Naive B cell (primary cell): ENCODE data around the gene MYORG. TPM values are rescaled to one million over a fixed set of nuclear protein-coding genes. Genes with fewer than 3 reads are reported as not detected.
"Not testable (repeated sequence)": the region's sequence is repeated elsewhere in the genome, so short reads cannot be mapped to it uniquely, and the experiment has no call there.

ENCODE experiments used
- ATAC-seq, 2 donors: fragments of 150-1000 bp; cut with Tn5 transposase; 2 replicates each; pipeline ENCODE4 v1.10.0; 2021; ENCODE audit warnings: low read depth in 2 of 2, mild to moderate bottlenecking in 2 of 2, moderate library complexity in 2 of 2
- DNase-seq: peaks from one replicate; pipeline ENCODE4 v3.0.0; 2022
- H3K27ac Mint-ChIP-seq, 6 donors: one replicate each; pipeline ENCODE4 v1.8.0; 2020 to 2022; ENCODE audit warnings: mild to moderate bottlenecking in 6 of 6, mixed read lengths in 6 of 6, moderate library complexity in 5 of 6, inconsistent platforms in 2 of 6
- H3K27me3 Mint-ChIP-seq, 3 donors: one replicate each; pipeline ENCODE4 v1.8.0; 2021 to 2022; ENCODE audit warnings: mixed read lengths in 3 of 3, mild to moderate bottlenecking in 1 of 3
- H3K36me3 Mint-ChIP-seq, 2 donors: one replicate each; pipeline ENCODE4 v1.8.0; 2020 to 2022; ENCODE audit warnings: mixed read lengths in 2 of 2, inconsistent platforms in 1 of 2, mild to moderate bottlenecking in 1 of 2
- H3K4me1 Mint-ChIP-seq, 3 donors: one replicate each; pipeline ENCODE4 v1.8.0; 2020 to 2022; ENCODE audit warnings: mixed read lengths in 3 of 3, inconsistent platforms in 1 of 3, mild to moderate bottlenecking in 1 of 3, moderate library complexity in 1 of 3
- H3K4me3 Mint-ChIP-seq, 8 donors: one replicate each; pipeline ENCODE4 v1.8.0; 2020 to 2022; ENCODE audit warnings: mild to moderate bottlenecking in 8 of 8, mixed read lengths in 8 of 8, moderate library complexity in 8 of 8, inconsistent platforms in 2 of 8
- H3K9me3 Mint-ChIP-seq, 7 donors: one replicate each; pipeline ENCODE4 v1.8.0; 2020 to 2022; ENCODE audit warnings: mixed read lengths in 7 of 7, mild to moderate bottlenecking in 5 of 7, inconsistent platforms in 2 of 7, moderate library complexity in 1 of 7
- polyA plus RNA-seq, 6 donors: library from polyadenylated mRNA; unstranded; fragments of 300-500 nt; fragmentation: Illumina TruSeq; gene quantifications; one replicate each; pipeline ENCODE4 v1.2.3, GENCODE V29; 2021; ENCODE audit warnings: low read depth in 6 of 6

The MYORG gene
- polyA plus RNA-seq, 6 donors from 2014 or later, result 0.08 to 0.25 TPM; not detected in 4

DNA sequence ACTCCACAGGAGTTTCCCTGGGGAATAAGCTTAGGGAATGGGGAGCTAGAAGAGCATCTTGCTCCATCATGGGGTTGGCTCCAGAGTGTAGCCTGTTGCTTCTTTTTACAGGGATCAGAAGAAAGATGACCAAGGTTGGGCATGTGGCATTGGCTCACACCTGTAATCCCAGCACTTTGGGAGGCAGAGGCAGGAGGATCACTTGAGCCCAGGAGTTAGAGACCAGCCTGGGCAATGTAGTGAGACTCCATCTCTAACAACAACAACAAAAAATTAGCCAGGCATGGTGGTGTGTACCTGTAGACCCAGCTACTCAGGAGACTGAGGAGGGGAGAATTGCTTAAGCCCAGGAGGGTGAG, 28.9 kb downstream of the MYORG start:
- DNase-seq, result no peak
- Mint-ChIP-seq H3K9me3 (no peaks in the 10 kb centered on the region), H3K36me3 (peaks cover 7 to 19% of the 10 kb centered on the region in 2 donors), H3K4me3 (no peak overlapping the region), H3K27ac (peak overlapping the region in 1 of 6 donors; percentile 44), H3K4me1 (peaks cover 0 to 3% (median 0%) of the 10 kb centered on the region in 3 donors), H3K27me3 (no peaks in the 10 kb centered on the region)
- no peak for ATAC-seq

DNA sequence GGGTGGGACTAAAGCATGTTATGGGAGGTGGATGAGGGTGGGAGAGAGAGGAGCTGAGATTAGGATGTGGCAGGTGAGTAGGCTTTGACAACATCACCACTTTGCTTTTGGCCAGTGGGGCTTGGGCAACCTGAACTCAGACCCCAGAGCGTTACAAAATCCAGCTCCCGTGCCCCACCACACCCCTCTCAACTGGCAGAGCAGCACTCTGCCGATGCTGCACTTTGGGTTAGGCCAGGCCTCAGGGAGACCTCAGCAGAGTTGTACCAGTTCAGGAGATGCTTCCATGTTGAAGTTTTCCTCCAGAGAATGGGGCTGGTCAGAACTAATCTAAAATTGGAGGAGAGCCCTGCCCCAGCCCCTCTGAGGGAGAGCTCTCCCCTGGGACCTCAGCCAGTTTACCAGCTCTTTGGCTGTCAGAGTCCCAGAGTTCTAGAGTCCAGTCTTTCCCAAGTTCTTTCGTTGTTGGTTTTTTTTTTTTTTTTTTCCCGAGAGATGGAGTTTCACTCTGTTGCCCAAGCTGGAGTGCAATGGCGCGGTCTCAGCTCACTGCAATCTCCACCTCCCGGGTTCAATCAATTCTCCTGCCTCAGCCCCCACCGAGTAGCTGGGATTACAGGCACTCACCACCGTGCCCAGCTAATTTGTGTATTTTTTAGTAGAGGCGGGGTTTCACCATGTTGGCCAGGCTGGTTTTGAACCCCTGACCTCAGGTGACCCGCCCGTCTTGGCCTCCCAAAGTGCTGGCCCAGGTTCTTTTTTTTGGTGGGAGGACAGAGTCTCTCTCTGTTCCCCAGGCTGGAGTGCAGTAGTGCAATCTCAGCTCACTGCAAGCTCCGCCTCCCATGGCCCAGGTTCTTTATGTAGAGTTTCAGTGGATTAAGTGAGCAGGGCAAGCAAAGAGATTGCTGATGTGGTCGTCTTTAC, 29.6 kb downstream of the MYORG start:
- Mint-ChIP-seq H3K9me3 (no peaks in the 10 kb centered on the region), H3K4me3 (no peak overlapping the region)
- ATAC-seq, result no peak

DNA sequence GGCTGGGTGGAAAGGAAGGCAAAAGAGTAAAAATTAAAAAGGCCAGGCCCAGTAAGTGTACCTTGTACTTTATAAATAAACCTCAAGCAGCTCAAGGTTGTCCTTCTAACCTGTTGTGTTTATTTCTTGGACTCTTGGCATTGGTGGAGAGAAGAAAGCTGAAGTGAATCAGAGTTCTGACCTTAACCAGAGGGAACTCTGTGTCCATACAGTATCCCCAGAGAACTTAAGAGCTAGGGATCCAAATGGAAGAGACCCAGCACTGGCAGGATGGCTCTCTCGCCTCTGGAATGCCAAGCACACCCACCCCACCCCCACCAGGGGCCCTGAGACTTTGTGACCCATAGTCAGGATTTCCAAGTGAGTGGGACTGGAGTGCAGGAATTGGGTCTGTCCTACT, 33.1 kb downstream of the MYORG start:
- Mint-ChIP-seq H3K27me3 (no peaks in the 10 kb centered on the region), H3K9me3 (no peaks in the 10 kb centered on the region), H3K4me1 (peaks cover 0 to 5% (median 0%) of the 10 kb centered on the region in 3 donors), H3K4me3 (no peak overlapping the region), H3K27ac (no peak overlapping the region), H3K36me3 (peaks cover 8% of the 10 kb centered on the region in 2 donors)
- DNase-seq (no peak), ATAC-seq (no peak)

More for the DNA sequence above, 29.6 kb downstream of the MYORG start:
- no peak for DNase-seq
- Mint-ChIP-seq H3K27ac (peak overlapping the region in 1 of 6 donors; percentile 44), H3K4me1 (peaks cover 0 to 3% (median 0%) of the 10 kb centered on the region in 3 donors), H3K36me3 (peaks cover 7 to 19% of the 10 kb centered on the region in 2 donors), H3K27me3 (no peaks in the 10 kb centered on the region)

DNA sequence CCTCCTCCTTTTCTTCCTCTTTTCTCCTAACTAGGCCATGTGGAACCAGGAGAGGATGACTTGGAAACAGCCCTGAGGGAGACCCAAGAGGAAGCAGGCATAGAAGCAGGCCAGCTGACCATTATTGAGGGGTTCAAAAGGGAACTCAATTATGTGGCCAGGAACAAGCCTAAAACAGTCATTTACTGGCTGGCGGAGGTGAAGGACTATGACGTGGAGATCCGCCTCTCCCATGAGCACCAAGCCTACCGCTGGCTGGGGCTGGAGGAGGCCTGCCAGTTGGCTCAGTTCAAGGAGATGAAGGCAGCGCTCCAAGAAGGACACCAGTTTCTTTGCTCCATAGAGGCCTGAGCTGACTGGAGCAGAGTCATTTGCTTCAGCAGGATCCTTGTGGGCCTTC, 33.6 kb downstream of the MYORG start:
- DNase-seq (no peak), ATAC-seq (no peak)
- peaks cover 0 to 5% (median 0%) of the 10 kb centered on the region in 3 donors for H3K4me1 Mint-ChIP-seq
- no peak overlapping the region for H3K27ac Mint-ChIP-seq
- no peak overlapping the region for H3K4me3 Mint-ChIP-seq
- H3K27me3 Mint-ChIP-seq, result no peaks in the 10 kb centered on the region
- peaks cover 8% of the 10 kb centered on the region in 2 donors for H3K36me3 Mint-ChIP-seq
- H3K9me3 Mint-ChIP-seq, result no peaks in the 10 kb centered on the region

DNA sequence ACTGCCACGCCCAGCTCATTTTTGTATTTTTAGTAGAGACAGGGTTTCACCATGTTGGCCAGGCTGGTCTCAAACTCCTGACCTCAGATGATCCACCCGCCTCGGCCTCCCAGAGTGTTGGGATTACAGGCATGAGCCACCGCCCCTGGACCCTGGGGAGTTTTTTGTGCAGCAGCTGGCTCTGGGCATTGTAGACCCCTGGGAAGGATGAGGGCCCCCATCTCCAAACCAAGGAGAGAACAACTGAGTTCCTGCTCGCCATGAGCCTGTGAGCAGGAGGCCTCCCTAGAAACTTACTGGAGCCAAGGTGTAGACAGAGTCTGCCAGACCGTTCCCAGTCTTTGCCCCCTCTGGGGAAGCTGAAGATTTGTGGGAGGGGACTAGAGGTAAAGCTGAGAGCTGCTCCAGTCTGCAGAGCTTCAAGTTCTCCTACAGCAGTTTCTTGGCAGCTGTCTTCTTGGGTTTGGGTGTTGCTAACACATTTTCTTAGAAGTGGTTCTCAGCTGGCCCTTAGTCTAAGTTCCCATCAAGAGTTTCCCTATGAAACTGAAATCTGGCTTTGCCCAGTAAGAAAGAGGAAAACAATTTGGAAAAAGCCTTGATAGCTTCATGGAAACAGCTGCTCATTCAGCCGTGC, 34.9 kb downstream of the MYORG start:
- Mint-ChIP-seq H3K27me3 (no peaks in the 10 kb centered on the region), H3K4me1 (peaks cover 0 to 5% (median 0%) of the 10 kb centered on the region in 3 donors), H3K4me3 (no peak overlapping the region), H3K9me3 (no peaks in the 10 kb centered on the region), H3K36me3 (peaks cover 8% of the 10 kb centered on the region in 2 donors), H3K27ac (no peak overlapping the region)
- DNase-seq (no peak), ATAC-seq (no peak)

DNA sequence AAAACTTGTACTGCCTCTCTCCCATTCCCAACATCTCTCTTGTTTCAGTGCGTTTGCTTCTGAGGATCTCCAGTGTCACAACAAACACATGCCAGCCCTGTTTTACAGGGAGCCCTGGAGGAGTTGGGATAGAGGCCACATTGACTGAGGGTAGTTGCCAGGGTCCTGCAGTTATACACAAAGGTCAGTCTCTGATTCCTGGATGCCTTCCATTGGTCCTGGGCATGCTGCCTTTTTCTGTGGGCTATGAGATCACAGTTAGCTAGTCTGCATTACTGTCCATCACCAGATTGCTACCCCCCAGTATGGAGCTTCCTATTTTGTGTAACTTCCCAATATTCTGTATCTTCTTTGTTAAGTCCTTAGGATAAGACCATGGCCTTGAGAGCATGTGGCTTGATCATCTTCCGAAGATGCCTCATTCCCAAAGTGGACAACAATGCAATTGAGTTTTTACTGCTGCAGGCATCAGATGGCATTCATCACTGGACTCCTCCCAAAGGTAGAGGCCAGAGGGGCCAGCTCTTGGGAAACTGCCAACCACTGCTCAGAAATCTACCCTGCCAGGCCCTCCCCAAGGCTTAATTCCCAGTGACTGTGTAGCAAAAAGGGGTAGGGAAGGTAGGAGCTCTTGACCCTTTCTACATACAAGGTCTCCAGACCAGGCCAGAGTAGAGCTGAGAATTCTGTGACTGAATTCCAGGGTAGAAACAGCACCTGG, 37.9 kb downstream of the MYORG start:
- no peak for DNase-seq
- Mint-ChIP-seq H3K36me3 (peaks cover 7 to 8% of the 10 kb centered on the region in 2 donors), H3K4me3 (no peak overlapping the region)

DNA sequence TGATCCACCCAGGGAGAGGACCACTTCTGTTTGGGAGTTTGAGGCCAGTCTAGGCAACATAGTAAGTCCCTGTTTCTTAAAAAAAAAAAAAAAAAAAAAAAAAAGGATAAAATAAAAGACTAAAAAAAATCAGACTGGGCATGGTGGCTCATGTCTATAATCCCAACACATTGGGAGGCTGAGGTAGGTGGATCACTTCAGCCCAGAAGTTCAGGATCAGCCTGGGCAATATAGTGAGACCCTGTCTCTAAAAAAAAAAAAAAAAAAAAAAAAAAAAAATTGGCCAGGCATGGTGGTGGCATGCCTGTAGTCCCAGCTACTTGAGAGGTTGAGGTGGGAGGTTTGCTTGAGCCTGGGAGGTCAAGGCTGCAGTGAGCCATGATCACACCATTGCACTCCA, 38.6 kb downstream of the MYORG start:
- not testable (repeated sequence) for H3K9me3 Mint-ChIP-seq, H3K4me3 Mint-ChIP-seq, H3K36me3 Mint-ChIP-seq, H3K4me1 Mint-ChIP-seq, DNase-seq, ATAC-seq, H3K27me3 Mint-ChIP-seq, H3K27ac Mint-ChIP-seq

More for the DNA sequence above, 37.9 kb downstream of the MYORG start:
- Mint-ChIP-seq H3K27ac (no peak overlapping the region), H3K27me3 (no peaks in the 10 kb centered on the region), H3K9me3 (no peaks in the 10 kb centered on the region), H3K4me1 (peaks cover 0 to 8% (median 0%) of the 10 kb centered on the region in 3 donors)
- no peak for ATAC-seq

DNA sequence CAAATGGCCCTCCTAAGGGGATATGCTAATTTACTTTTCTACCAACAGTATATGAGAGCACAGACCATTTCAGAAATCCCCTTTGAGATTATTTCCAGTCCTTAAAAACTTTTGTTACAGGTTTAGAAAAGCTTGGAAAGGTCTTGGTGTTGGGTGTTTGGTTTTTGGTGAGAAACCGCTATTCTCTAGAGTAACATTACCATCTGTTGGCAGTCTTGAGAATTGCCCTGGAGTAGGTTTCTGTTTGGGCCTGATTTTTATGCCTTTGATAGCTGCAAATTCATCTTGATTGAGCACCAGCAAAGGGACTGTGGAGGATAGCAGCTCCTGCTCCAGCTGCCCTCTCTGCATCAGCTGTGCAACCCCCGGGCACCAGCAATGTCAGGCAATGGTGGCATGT, 39.3 kb downstream of the MYORG start:
- Mint-ChIP-seq H3K4me3 (no peak overlapping the region), H3K27me3 (no peaks in the 10 kb centered on the region), H3K27ac (no peak overlapping the region), H3K4me1 (peaks cover 0 to 10% (median under 1%) of the 10 kb centered on the region in 3 donors), H3K9me3 (no peaks in the 10 kb centered on the region), H3K36me3 (peaks cover 0 to 8% of the 10 kb centered on the region in 2 donors)
- ATAC-seq (no peak), DNase-seq (no peak)

DNA sequence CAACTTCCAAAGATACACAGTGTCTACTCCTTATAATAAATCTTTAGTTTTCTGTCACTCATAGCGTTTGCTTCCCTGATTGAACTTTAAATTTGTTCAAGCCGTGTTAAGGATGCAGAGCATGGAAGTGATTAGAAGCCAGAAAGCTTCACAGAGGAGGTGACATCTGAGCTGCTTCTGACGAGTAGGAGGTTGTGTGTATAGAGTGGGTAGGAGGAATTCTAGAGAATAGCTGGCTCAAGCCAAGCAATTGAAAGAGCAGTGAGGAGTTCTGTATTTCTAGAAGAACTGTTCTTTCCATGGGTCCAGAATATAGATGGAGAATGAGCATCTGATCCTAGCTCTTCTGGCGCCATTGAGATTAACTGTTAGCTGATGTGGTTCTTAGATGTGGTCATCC, 41.3 kb downstream of the MYORG start:
- peak overlapping the region in 1 of 6 donors; percentile 59 for H3K27ac Mint-ChIP-seq
- DNase-seq (no peak), ATAC-seq (no peak)
- H3K27me3 Mint-ChIP-seq, result no peaks in the 10 kb centered on the region
- no peaks in the 10 kb centered on the region for H3K9me3 Mint-ChIP-seq
- no peak overlapping the region for H3K4me3 Mint-ChIP-seq
- H3K36me3 Mint-ChIP-seq, result peaks cover 0 to 6% of the 10 kb centered on the region in 2 donors
- peaks cover 14 to 22% (median 14%) of the 10 kb centered on the region in 3 donors for H3K4me1 Mint-ChIP-seq

DNA sequence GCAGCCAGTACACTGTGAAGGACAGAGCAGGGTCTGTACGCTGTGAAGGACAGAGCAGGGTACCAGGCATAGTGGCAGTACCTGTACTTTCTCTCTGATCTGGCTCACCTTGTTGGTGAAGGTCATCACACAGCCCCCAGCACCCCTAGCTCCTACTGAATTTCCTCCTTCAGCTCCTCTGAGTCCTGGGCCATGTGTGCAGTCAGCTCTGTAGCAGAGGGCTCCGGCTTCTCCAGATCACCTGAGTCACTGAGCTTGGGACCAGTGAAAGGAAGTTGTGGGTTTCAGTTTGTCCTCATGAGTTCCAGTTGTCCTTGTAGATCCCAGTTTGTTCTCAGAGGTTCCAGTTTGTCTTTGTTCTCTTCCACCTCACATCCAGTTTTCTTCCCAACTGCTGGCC, 41.8 kb downstream of the MYORG start:
- H3K4me1 Mint-ChIP-seq, result peaks cover 19 to 22% (median 19%) of the 10 kb centered on the region in 3 donors
- H3K9me3 Mint-ChIP-seq, result no peaks in the 10 kb centered on the region
- ATAC-seq (no peak), DNase-seq (no peak)
- peak overlapping the region in 1 of 6 donors; percentile 69 for H3K27ac Mint-ChIP-seq
- peaks cover 0 to 1% of the 10 kb centered on the region in 2 donors for H3K36me3 Mint-ChIP-seq
- no peak overlapping the region for H3K4me3 Mint-ChIP-seq
- H3K27me3 Mint-ChIP-seq, result no peaks in the 10 kb centered on the region

DNA sequence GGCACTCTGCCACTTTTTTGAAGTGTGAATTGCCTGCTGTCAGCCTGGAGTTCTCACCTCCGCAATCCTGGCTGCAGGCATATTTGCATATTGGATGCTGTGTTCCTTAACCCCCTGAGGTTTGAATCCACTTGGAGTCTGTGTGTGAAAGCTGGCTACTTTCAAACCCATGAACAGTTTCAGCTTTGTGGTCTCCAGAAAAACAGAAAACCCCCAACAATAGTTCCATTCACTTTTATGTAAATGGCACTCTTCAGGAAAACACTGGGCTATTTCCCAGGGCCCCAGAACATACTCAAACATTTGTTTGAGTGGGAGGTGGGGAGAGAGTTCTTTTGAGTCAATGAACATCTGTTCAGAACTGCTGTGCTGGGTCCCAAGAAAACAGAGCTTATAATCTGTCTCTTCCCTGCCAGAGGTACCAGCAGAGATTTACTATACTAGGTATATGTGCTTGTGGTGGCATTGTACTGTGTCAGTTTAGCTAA, 42.3 kb downstream of the MYORG start:
- Mint-ChIP-seq H3K36me3 (no peaks in the 10 kb centered on the region), H3K9me3 (no peaks in the 10 kb centered on the region), H3K27ac (no peak overlapping the region), H3K27me3 (no peaks in the 10 kb centered on the region), H3K4me3 (no peak overlapping the region), H3K4me1 (peaks cover 23 to 25% (median 24%) of the 10 kb centered on the region in 3 donors)
- ATAC-seq (no peak), DNase-seq (no peak)

DNA sequence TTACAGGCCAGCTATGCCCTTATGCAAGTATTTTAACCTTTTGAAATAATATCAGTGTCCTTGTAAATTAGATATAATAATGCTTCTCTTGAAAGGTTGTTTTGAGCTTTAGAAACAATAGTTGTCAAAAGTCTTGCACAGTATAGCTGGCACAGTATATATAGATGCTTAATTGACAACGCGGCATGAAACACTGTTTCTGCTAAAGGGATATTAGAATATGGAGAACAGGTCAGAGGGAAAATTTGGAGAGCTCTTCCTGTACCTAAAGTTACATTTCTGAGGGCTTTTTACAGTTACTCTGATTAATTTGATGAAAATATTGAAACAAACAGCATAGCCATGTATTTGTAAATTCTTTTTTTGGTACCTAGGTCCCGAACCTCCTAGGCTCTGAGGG, 42.9 kb downstream of the MYORG start:
- ATAC-seq, result no peak
- no peak for DNase-seq
- H3K27ac Mint-ChIP-seq, result peak overlapping the region in 1 of 6 donors; percentile 33
- H3K4me1 Mint-ChIP-seq, result peaks cover 25% of the 10 kb centered on the region in 3 donors
- no peaks in the 10 kb centered on the region for H3K9me3 Mint-ChIP-seq
- H3K27me3 Mint-ChIP-seq, result no peaks in the 10 kb centered on the region
- H3K36me3 Mint-ChIP-seq, result no peaks in the 10 kb centered on the region
- no peak overlapping the region for H3K4me3 Mint-ChIP-seq
